Measurements from ENCODE around the gene EXOSC2. TPM values are rescaled to one million over a fixed set of nuclear protein-coding genes. Genes with fewer than 3 reads are reported as not detected.

EXOSC2 gene
- total RNA-seq, 1 donor from 2014 or later, result 18.4 TPM

DNA sequence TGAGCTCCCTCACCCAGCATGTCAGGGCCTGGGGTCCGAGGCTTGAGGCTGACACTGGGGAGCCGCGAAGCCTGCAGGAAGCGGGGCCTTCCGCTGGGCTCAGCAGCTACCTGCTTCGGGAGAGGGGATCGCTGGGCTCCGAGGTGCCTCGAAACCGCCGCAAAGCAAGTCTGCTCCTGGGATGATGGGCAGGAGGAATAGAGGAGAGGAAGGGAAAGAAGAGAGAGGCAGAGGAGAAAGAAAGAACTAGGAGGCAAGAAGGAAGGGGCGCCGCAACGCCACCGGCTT lies 30.7 kb upstream of the EXOSC2 start:
- H3K4me3 ChIP-seq, result no peak overlapping the region
- peaks cover 63% of the 10 kb centered on the region for H3K4me1 ChIP-seq
- no peak for ATAC-seq
- DNase-seq, result no peak
- no peak overlapping the region for H3K27ac ChIP-seq
- no peaks in the 10 kb centered on the region for H3K36me3 ChIP-seq
- intact Hi-C loops (cut with DNase I), result no loop called here
- peaks cover 100% of the 10 kb centered on the region for H3K27me3 ChIP-seq (ENCODE audit: low read depth)
- no peaks in the 10 kb centered on the region for H3K9me3 ChIP-seq
- TF ChIP-seq, protein P1, sequence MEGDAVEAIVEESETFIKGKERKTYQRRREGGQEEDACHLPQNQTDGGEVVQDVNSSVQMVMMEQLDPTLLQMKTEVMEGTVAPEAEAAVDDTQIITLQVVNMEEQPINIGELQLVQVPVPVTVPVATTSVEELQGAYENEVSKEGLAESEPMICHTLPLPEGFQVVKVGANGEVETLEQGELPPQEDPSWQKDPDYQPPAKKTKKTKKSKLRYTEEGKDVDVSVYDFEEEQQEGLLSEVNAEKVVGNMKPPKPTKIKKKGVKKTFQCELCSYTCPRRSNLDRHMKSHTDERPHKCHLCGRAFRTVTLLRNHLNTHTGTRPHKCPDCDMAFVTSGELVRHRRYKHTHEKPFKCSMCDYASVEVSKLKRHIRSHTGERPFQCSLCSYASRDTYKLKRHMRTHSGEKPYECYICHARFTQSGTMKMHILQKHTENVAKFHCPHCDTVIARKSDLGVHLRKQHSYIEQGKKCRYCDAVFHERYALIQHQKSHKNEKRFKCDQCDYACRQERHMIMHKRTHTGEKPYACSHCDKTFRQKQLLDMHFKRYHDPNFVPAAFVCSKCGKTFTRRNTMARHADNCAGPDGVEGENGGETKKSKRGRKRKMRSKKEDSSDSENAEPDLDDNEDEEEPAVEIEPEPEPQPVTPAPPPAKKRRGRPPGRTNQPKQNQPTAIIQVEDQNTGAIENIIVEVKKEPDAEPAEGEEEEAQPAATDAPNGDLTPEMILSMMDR (IDR thresholded peaks at IDR 0.05), result no peak

DNA sequence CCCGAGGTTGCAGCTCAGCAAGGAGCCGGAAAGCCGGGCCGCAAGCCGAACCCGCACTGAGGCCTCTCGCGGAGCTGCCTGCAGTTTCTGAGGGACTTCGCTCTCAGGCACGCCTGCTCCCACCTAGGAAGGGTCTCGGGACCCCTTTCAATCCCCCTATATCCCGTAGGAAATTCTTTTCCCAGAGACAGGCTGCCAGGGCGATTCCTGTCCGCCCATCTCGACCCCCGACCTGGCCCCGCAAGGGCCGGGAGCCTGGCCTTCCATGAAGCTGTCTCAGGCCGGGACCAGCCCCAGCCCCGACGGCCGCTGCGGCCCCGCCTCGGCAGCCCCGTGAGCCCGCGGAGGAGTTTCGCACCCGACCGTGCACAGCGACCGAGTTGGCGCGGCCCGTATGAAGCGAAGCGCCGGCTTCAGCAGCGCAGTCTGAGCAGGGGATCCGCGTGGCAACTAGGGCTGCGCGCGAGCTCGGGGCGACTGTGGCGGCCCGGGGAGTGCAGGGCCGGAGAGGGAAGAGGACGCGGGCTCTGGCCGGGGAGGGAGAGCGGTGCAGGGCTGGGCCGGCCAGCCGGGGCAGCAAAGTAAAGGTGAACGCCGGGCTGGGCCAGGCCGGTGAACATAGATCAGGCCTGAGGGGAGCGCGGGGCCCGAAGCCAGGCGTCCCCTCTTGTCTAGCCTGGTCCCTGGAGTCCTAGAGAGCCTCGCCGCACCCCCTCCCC lies 30.2 kb upstream of the EXOSC2 start:
- Histone ChIP-seq H3K27me3 (ENCODE audit: low read depth) (peaks cover 100% of the 10 kb centered on the region), H3K27ac (no peak overlapping the region), H3K9me3 (no peaks in the 10 kb centered on the region), H3K36me3 (no peaks in the 10 kb centered on the region), H3K4me1 (peaks cover 63% of the 10 kb centered on the region), H3K4me3 (no peak overlapping the region)
- intact Hi-C loops (cut with DNase I), result no loop called here
- DNase-seq (no peak), ATAC-seq (peak; percentile 11 to 16)
- TF ChIP-seq, protein P1 (IDR thresholded peaks at IDR 0.05), result no peak

DNA sequence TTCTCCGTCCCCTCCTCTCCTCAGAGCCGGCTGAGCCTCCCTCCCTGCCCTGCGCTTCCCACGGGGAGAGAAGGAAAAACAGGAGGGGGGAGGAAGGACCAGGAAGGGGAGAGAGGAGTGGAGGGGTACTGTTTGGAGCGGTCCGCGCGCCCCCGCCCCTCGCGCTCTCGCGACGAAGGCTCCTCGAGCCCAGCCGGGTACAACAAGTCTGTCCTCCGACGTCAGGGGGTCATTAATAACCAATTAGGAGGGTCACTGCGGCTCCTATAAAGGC lies 29.7 kb upstream of the EXOSC2 start:
- Histone ChIP-seq H3K9me3 (no peaks in the 10 kb centered on the region), H3K4me1 (peaks cover 63% of the 10 kb centered on the region), H3K36me3 (no peaks in the 10 kb centered on the region), H3K27me3 (ENCODE audit: low read depth) (peaks cover 97% of the 10 kb centered on the region), H3K27ac (no peak overlapping the region), H3K4me3 (no peak overlapping the region)
- TF ChIP-seq, protein P1 (IDR thresholded peaks at IDR 0.05), result no peak
- DNase-seq (no peak), ATAC-seq (no peak)
- intact Hi-C loops (cut with DNase I), result no loop called here

DNA sequence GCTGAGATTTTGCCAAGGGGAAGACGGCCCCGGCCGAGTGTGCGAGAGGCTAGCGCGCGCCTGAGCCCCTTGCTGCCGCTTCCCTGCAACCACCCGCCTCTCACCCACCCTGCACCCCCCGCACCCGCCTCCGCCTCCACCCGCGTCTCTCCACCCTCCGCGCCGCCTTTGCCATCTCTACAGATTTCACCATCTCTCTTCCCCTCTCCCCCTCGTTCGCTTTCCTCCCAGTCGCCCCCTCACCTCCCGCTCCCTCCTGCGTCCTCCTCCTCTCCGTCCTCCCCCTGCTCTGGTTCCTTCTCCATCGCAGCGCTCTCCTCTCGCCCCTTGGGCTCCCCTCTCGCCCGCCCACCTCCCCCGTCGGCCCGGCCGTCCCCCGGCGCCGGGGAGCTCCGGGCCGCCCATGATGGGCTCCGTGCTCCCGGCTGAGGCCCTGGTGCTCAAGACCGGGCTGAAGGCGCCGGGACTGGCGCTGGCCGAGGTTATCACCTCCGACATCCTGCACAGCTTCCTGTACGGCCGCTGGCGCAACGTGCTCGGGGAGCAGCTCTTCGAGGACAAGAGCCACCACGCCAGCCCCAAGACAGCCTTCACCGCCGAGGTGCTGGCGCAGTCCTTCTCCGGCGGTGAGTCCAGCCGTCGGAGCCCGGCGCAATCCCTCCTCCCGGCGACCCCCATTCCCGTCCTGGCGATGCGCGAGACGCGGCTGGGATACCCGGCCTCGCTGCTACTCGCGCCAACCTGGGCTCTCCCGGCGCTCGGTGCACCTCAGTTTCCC lies 29.1 kb upstream of the EXOSC2 start, which contains the start of gene PRDM12:
Gene PRDM12, plus strand, starts transcription at position 344 of the 778 bp plus-strand sequence. Its CDS starts 60 bp downstream, at position 404.
- TF ChIP-seq, protein P1 (IDR thresholded peaks at IDR 0.05), result no peak
- no peaks in the 10 kb centered on the region for H3K9me3 ChIP-seq
- peaks cover 63% of the 10 kb centered on the region for H3K4me1 ChIP-seq
- intact Hi-C loops (cut with DNase I), result no loop called here
- ATAC-seq (no peak), DNase-seq (no peak)
- no peaks in the 10 kb centered on the region for H3K36me3 ChIP-seq
- H3K27me3 ChIP-seq (ENCODE audit: low read depth), result peaks cover 92% of the 10 kb centered on the region
- H3K4me3 ChIP-seq, result no peak within 1 kb of the TSS
- H3K27ac ChIP-seq, result no peak within 1 kb of the TSS

DNA sequence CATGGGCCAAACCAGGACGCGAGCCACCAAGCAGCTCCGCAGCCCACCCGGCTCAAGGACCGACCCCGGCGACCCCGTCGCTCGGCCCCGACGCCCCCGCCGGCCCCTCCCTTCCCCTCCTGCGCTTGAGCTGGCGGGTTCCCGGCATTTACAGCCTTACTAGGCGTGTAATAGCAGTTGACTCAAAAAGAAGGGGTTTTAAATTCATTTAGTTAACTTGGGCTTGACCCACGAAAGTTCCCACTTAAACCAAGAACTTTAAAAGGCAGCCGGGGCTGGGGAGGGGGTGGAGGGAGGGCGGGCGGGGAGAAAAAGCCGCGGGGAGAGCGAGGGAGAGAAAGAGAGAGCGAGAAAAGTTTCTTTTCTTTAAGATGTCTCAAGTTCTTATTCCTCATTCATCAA lies 28.6 kb upstream of the EXOSC2 start:
- H3K27me3 ChIP-seq (ENCODE audit: low read depth), result peaks cover 86% of the 10 kb centered on the region
- H3K4me3 ChIP-seq, result no peak overlapping the region
- H3K9me3 ChIP-seq, result no peaks in the 10 kb centered on the region
- no peak overlapping the region for H3K27ac ChIP-seq
- TF ChIP-seq, protein P1 (IDR thresholded peaks at IDR 0.05), result no peak
- H3K4me1 ChIP-seq, result peaks cover 60% of the 10 kb centered on the region
- intact Hi-C loops (cut with DNase I), result no loop called here
- no peak for ATAC-seq
- H3K36me3 ChIP-seq, result no peaks in the 10 kb centered on the region
- no peak for DNase-seq

Data from lower lobe of right lung (tissue), 2 donors.